EH (cell line): Measurements from ENCODE around the gene SEPTIN12.
A peak's percentile ranks its signal among the peaks of the same experiment; 100 is the strongest.
"Not testable (repeated sequence)": the region's sequence is repeated elsewhere in the genome, so short reads cannot be mapped to it uniquely, and the experiment has no call there.

Source experiments
- DNase-seq: peaks from one replicate; pipeline ENCODE4 v3.0.0-alpha.2; 2015; ENCODE audit warnings: low read depth

SEPTIN12 gene

GRCh38 chr16:4752351-4753100 lies 35.6 kb downstream of the SEPTIN12 start:
- no peak for DNase-seq

GRCh38 chr16:4750896-4751295 lies 37.2 kb downstream of the SEPTIN12 start:
- no peak for DNase-seq

- DNase-seq = no peak
These were observed 38.4 kb downstream of the SEPTIN12 start for GRCh38 chr16:4749700-4750257.

- DNase-seq = no peak
These were observed 39.3 kb downstream of the SEPTIN12 start for GRCh38 chr16:4748682-4749411.

- DNase-seq = no peak
These were observed 40.1 kb downstream of the SEPTIN12 start for GRCh38 chr16:4747906-4748681.

- DNase-seq = no peak
These were observed 41.1 kb downstream of the SEPTIN12 start for GRCh38 chr16:4746991-4747574.

GRCh38 chr16:4746215-4746614 lies 41.9 kb downstream of the SEPTIN12 start:
- no peak for DNase-seq

GRCh38 chr16:4745274-4745569 lies 42.9 kb downstream of the SEPTIN12 start:
- DNase-seq = no peak

GRCh38 chr16:4744555-4745273 lies 43.4 kb downstream of the SEPTIN12 start:
- DNase-seq = no peak

GRCh38 chr16:4743226-4743878 lies 44.8 kb downstream of the SEPTIN12 start:
- peak; percentile 23 for DNase-seq

GRCh38 chr16:4738370-4738769 lies 49.8 kb downstream of the SEPTIN12 start:
- not testable (repeated sequence) for DNase-seq

GRCh38 chr16:4737545-4737944 lies 50.6 kb downstream of the SEPTIN12 start:
- DNase-seq = no peak

GRCh38 chr16:4736546-4736945 lies 51.6 kb downstream of the SEPTIN12 start:
- DNase-seq = no peak

GRCh38 chr16:4734730-4735535 lies 53.2 kb downstream of the SEPTIN12 start:
- DNase-seq = peak; percentile 88

- DNase-seq = peak; percentile 99
These were observed 53.9 kb downstream of the SEPTIN12 start, which contains the start of the genes ANKS3 and DNAAF8 for GRCh38 chr16:4734063-4734729. ANKS3 (minus strand) TSS chr16:4734271; CDS start chr16:4730149, 4,122 bp downstream. DNAAF8 (plus strand) TSS chr16:4734537; CDS start chr16:4736515, 1,978 bp downstream.

GRCh38 chr16:4733747-4734062 lies 54.4 kb downstream of the SEPTIN12 start:
- no peak for DNase-seq

GRCh38 chr16:4733211-4733742 lies 54.9 kb downstream of the SEPTIN12 start:
- DNase-seq = no peak

- DNase-seq = no peak
These were observed 58.3 kb downstream of the SEPTIN12 start for GRCh38 chr16:4729876-4730275.

GRCh38 chr16:4728676-4729075 lies 59.5 kb downstream of the SEPTIN12 start:
- no peak for DNase-seq
